GM12801 (cell line): Measurements from ENCODE around the gene GALNT1.

Experiments used
- CTCF ChIP-seq: IDR thresholded peaks from one replicate; pipeline ENCODE4 v1.5.1; 2011; ENCODE audit warnings: control low read depth; ENCODE audit not compliant: insufficient read length; ENCODE audit errors: extremely low read depth

Gene GALNT1

GRCh38 chr18:35578481-35578880 is 3.1 kb upstream of the GALNT1 start:
- no peak for TF ChIP-seq CTCF

GRCh38 chr18:35578936-35579335 is 2.6 kb upstream of the GALNT1 start:
- TF ChIP-seq CTCF: no peak

GRCh38 chr18:35580701-35581539 is 620 bp upstream of the GALNT1 start:
- no peak for TF ChIP-seq CTCF

- TF ChIP-seq CTCF: no peak
Observed at GRCh38 chr18:35581898-35582641, 530 bp downstream of the GALNT1 start.

- no peak for TF ChIP-seq CTCF
Observed at GRCh38 chr18:35582899-35583558, 1.5 kb downstream of the GALNT1 start.

- no peak for TF ChIP-seq CTCF
Observed at GRCh38 chr18:35584735-35585134, 3.2 kb downstream of the GALNT1 start.

GRCh38 chr18:35585608-35586007 is 4.1 kb downstream of the GALNT1 start:
- TF ChIP-seq CTCF: no peak
